Stimulated activated CD8-positive, alpha-beta memory T cell treated with anti-CD3 and anti-CD28 coated beads, Interleukin-15, amount 100 ng/mL, for 24 hours (primary cell): Measurements from ENCODE around the gene PILRB.

Experiments used
- DNase-seq: peaks from one replicate; pipeline ENCODE4 v3.0.0-alpha.2; 2020; ENCODE audit warnings: low read depth

The PILRB gene

DNA sequence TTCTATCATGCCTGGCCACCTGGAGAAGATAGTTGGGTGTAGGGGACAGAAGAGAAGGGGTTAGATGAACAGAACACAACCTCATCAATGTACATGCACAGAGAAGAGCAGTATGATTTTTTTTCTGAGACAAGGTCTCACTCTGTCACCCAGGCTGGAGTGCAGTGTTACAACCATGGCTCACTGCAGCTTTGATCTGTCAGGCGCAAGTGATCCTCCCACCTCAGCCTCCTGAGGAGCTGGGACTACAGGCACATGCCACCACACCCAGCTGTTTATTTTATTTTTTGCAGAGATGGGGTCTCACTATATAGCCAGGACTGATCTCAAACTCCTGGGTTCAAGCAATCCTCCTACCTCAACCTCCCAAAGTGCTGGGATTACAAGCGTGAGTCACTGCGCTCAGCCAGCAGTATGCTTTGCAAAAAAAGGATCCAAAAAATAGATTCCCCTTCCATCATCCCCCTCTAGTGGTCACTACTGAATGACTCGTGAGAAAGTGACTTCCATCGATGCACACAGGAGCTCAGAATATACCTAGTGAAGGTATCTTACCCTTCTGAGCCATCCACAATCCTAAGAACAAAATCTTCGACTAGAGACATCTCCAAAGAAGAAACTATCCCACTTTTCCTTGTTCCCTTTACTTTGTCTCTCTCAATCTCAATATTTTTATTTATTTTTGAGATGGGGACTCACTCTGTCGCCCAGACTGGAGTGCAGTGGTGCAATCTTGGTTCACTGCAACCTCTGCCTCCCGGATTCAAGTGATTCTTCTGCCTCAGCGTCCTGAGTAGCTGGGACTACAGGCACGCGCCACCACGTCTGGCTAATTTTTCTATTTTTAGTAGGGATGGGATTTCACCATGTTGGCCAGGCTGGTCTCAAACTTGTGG, 49.6 kb downstream of the PILRB start:
- no peak for DNase-seq

DNA sequence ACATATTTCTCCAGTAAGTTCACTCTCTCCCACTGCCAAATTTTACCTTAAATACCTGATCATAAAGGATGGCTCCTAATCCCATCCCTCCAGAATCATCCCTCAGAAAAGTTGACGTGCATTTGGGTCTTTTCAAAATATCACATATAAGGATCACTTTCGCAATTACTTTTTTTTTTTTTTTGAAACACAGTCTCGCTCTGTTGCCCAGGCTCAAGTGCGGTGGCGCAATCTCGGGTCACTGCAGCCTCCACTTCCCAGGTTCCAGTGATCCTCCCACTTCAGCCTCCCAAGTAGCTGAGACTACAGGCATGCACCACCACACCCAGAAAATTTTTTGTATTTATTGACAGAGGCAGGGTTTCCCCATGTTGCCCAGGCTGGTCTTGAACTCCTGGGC, 53.2 kb downstream of the PILRB start:
- DNase-seq: no peak

- DNase-seq: no peak
Observed at GRCh38 chr7:100413346-100413745, 55.4 kb downstream of the PILRB start.

DNA sequence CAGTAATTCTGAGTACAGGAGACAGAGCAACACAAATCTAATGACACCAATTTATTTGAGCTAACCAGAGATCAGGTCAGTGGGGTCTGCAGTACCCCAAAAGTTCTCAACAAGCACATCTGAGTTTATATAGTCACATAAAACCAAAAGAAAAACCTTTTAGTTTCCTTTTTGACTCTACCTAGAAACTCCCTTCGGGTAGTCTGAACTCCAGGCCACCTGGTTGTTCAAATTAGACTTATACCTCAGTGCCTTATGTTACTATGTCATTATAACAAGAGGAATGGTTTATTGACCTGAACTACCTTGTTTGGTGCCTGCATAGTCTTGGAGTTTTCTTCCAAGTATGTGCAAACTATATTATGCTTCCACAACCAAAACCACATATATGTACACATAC, 56.0 kb downstream of the PILRB start:
- DNase-seq: no peak

DNA sequence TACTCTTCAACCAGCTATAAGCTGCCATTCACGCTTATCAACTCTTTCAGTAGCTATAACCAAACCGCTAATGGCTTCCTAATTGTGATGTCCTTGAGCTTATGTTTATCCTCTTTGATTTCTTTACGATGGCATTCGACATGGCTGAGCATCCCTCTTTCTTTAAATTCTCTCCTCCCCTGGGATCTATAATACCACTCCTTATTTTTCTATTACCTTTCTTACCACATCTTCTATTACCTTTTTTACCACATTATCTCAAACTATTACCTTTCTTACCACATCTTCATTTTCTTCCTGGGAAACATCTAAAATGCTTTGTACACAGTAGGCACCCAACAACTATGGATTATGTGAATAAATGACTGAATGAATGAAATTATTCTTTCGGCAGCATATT, 57.5 kb downstream of the PILRB start:
- no peak for DNase-seq
